Testis (tissue), 2 donors: ENCODE measurements around the gene GTPBP6.
"Not testable (repeated sequence)": the region's sequence is repeated elsewhere in the genome, so short reads cannot be mapped to it uniquely, and the experiment has no call there.

ENCODE experiments used
- POLR2A ChIP-seq: fragments of 450-650 bp; IDR thresholded peaks from one replicate; pipeline ENCODE4 v1.6.1; 2017; ENCODE audit warnings: antibody characterized with exemption, mild to moderate bottlenecking, moderate library complexity
- TF ChIP-seq, protein P1 (sequence below), 3 experiments: fragments of 450-650 bp in 2 of 3; fragments of 200-600 bp in 1 of 3; sonication (generic) in 1 of 3; IDR thresholded peaks; one replicate each; pipeline ENCODE4 v1.5.1; 2016 to 2019; ENCODE audit warnings: antibody characterized with exemption in 3 of 3, mild to moderate bottlenecking in 2 of 3, moderate library complexity in 1 of 3

DNA sequence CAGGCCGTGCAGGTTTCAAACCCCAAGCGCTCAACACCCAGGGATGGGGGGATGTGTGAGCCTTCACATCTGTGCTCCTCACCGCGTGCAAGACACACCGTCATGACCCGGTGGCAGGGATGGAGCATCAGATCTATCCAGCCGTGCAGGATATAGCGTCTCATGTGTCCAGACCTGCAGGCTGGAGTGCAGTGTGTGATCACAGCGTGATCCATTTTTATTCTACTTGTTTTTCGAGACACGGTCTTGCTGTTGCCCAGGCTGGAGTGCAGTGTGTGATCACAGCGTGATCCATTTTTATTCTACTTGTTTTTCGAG, 32.7 kb upstream of the GTPBP6 start:
- not testable (repeated sequence) for TF ChIP-seq POLR2A
- TF ChIP-seq, protein P1, sequence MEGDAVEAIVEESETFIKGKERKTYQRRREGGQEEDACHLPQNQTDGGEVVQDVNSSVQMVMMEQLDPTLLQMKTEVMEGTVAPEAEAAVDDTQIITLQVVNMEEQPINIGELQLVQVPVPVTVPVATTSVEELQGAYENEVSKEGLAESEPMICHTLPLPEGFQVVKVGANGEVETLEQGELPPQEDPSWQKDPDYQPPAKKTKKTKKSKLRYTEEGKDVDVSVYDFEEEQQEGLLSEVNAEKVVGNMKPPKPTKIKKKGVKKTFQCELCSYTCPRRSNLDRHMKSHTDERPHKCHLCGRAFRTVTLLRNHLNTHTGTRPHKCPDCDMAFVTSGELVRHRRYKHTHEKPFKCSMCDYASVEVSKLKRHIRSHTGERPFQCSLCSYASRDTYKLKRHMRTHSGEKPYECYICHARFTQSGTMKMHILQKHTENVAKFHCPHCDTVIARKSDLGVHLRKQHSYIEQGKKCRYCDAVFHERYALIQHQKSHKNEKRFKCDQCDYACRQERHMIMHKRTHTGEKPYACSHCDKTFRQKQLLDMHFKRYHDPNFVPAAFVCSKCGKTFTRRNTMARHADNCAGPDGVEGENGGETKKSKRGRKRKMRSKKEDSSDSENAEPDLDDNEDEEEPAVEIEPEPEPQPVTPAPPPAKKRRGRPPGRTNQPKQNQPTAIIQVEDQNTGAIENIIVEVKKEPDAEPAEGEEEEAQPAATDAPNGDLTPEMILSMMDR (IDR thresholded peaks at IDR 0.05), result not testable (repeated sequence)
